ENCODE results near the gene SMPX. TPM values are rescaled to one million over a fixed set of nuclear protein-coding genes. Genes with fewer than 3 reads are reported as not detected.

The SMPX gene
- polyA plus RNA-seq, 3 donors: not detected

GRCh38 chrX:21666252-21666651, 91.7 kb downstream of the SMPX start:
- H3K4me1 ChIP-seq (ENCODE audit: control insufficient read depth in 1 of 2, insufficient read depth in 2 of 2, low read length in 2 of 2): no peaks in the 10 kb centered on the region
- H3K79me2 ChIP-seq (ENCODE audit: insufficient read depth, low read length): no peaks in the 10 kb centered on the region
- peaks cover 0 to 3% (median 0%) of the 10 kb centered on the region in 7 donors for H3K9me3 Mint-ChIP-seq
- H3K4me3 Mint-ChIP-seq: no peak overlapping the region
- H3K4me1 Mint-ChIP-seq: no peaks in the 10 kb centered on the region
- no peak overlapping the region for H3K4me2 ChIP-seq (replicated peaks; ENCODE audit: extremely low read depth, low read length, poor library complexity, severe bottlenecking)
- no peaks in the 10 kb centered on the region for H3K27me3 ChIP-seq (ENCODE audit: control insufficient read depth in 2 of 2, insufficient read depth in 2 of 2, low read length in 2 of 2)
- H3K9ac ChIP-seq (ENCODE audit: insufficient read depth, low read length, poor library complexity, severe bottlenecking): no peak overlapping the region
- H3K27ac ChIP-seq (ENCODE audit: low read depth in 1 of 2, low read length in 2 of 2): no peak overlapping the region
- H2AFZ ChIP-seq (ENCODE audit: insufficient read depth, low read depth, low read length, poor library complexity, severe bottlenecking): no peak overlapping the region
- TF ChIP-seq CTCF (IDR thresholded peaks at IDR 0.05): no peak
- H3K36me3 ChIP-seq (replicated peaks in 1 of 2; ENCODE audit: control insufficient read depth in 1 of 2, insufficient read depth in 2 of 2, low read length in 2 of 2): no peaks in the 10 kb centered on the region
- H3K27ac Mint-ChIP-seq: no peak overlapping the region
- no peaks in the 10 kb centered on the region for H3K36me3 Mint-ChIP-seq
- no CpG with 5 or more reads among the region's 4 CpGs for WGBS (ENCODE audit: insufficient coverage)
- intact Hi-C loops (cut with micrococcal nuclease): no loop called here
- DNase-seq: no peak
- H3K27me3 Mint-ChIP-seq (ENCODE audit: low read depth in 3 of 3): peaks cover 6 to 9% (median 9%) of the 10 kb centered on the region in 3 donors
- no peaks in the 10 kb centered on the region for H3K9me3 ChIP-seq (replicated peaks in 1 of 2; ENCODE audit: control insufficient read depth in 1 of 2, insufficient read depth in 1 of 2, low read length in 2 of 2)
- H3K4me3 ChIP-seq (replicated peaks in 1 of 3; ENCODE audit: low read depth in 2 of 3, low read length in 3 of 3): no peak overlapping the region
- H4K20me1 ChIP-seq (ENCODE audit: insufficient read depth, low read length): no peaks in the 10 kb centered on the region

GRCh38 chrX:21662761-21663160, 95.2 kb downstream of the SMPX start:
- no peak for DNase-seq
- intact Hi-C loops (cut with micrococcal nuclease): no loop called here
- H3K4me3 Mint-ChIP-seq: no peak overlapping the region
- no peak overlapping the region for H3K27ac Mint-ChIP-seq
- no peak overlapping the region for H3K4me3 ChIP-seq (replicated peaks in 1 of 3; ENCODE audit: low read depth in 2 of 3, low read length in 3 of 3)
- H3K4me1 Mint-ChIP-seq: no peaks in the 10 kb centered on the region
- peaks cover 0 to 11% of the 10 kb centered on the region in 2 donors for H3K9me3 ChIP-seq (replicated peaks in 1 of 2; ENCODE audit: control insufficient read depth in 1 of 2, insufficient read depth in 1 of 2, low read length in 2 of 2)
- no peak overlapping the region for H2AFZ ChIP-seq (ENCODE audit: insufficient read depth, low read depth, low read length, poor library complexity, severe bottlenecking)
- no peaks in the 10 kb centered on the region for H3K79me2 ChIP-seq (ENCODE audit: insufficient read depth, low read length)
- peaks cover 0 to 8% (median 2%) of the 10 kb centered on the region in 7 donors for H3K9me3 Mint-ChIP-seq
- no peak overlapping the region for H3K4me2 ChIP-seq (replicated peaks; ENCODE audit: extremely low read depth, low read length, poor library complexity, severe bottlenecking)
- WGBS (ENCODE audit: insufficient coverage): no CpG with 5 or more reads among the region's 4 CpGs
- peaks cover 5 to 20% of the 10 kb centered on the region in 2 donors for H3K27me3 ChIP-seq (ENCODE audit: control insufficient read depth in 2 of 2, insufficient read depth in 2 of 2, low read length in 2 of 2)
- no peaks in the 10 kb centered on the region for H3K4me1 ChIP-seq (ENCODE audit: control insufficient read depth in 1 of 2, insufficient read depth in 2 of 2, low read length in 2 of 2)
- H3K27me3 Mint-ChIP-seq (ENCODE audit: low read depth in 3 of 3): peaks cover 15 to 29% (median 23%) of the 10 kb centered on the region in 3 donors
- TF ChIP-seq CTCF (IDR thresholded peaks at IDR 0.05): no peak
- no peaks in the 10 kb centered on the region for H3K36me3 ChIP-seq (replicated peaks in 1 of 2; ENCODE audit: control insufficient read depth in 1 of 2, insufficient read depth in 2 of 2, low read length in 2 of 2)
- H3K36me3 Mint-ChIP-seq: no peaks in the 10 kb centered on the region
- no peak overlapping the region for H3K9ac ChIP-seq (ENCODE audit: insufficient read depth, low read length, poor library complexity, severe bottlenecking)
- H3K27ac ChIP-seq (ENCODE audit: low read depth in 1 of 2, low read length in 2 of 2): no peak overlapping the region
- no peaks in the 10 kb centered on the region for H4K20me1 ChIP-seq (ENCODE audit: insufficient read depth, low read length)
